ENCODE data around the gene KAT8.
"Not testable (repeated sequence)": the region's sequence is repeated elsewhere in the genome, so short reads cannot be mapped to it uniquely, and the experiment has no call there.

KAT8 gene

GRCh38 chr16:31138621-31139578, 21.4 kb downstream of the KAT8 start:
- Histone ChIP-seq H3K9me3 (replicated peaks; ENCODE audit: insufficient read depth, low read length) (no peaks in the 10 kb centered on the region), H3K27ac (ENCODE audit: low read length) (no peak overlapping the region), H3K4me2 (ENCODE audit: low read depth, low read length) (no peak overlapping the region), H3F3A (ENCODE audit: insufficient read depth, low read length) (no peaks in the 10 kb centered on the region), H2AFZ (ENCODE audit: low read length) (no peak overlapping the region), H3K27me3 (replicated peaks; ENCODE audit: insufficient read depth, low read length) (0 out of 2 replicates have a peak, but pooled peaks cover 8% of the 10 kb centered on the region), H3K79me2 (ENCODE audit: low read length) (no peaks in the 10 kb centered on the region), H3K9me2 (replicated peaks; ENCODE audit: insufficient read depth, low read length) (no peaks in the 10 kb centered on the region), H4K20me1 (ENCODE audit: insufficient read depth, low read length) (no peaks in the 10 kb centered on the region), H3K36me3 (replicated peaks; ENCODE audit: insufficient read depth, low read length) (no peaks in the 10 kb centered on the region), H3K4me3 (ENCODE audit: low read length) (no peak overlapping the region), H3K4me1 (ENCODE audit: low read length) (peaks cover 8% of the 10 kb centered on the region), H3K9ac (ENCODE audit: low read length) (no peak overlapping the region)
- TF ChIP-seq EZH2 (optimal IDR thresholded peaks at IDR 0.05; ENCODE audit: low read depth, low read length), result no peak
- no peak for TF ChIP-seq EZH2phosphoT487 (IDR thresholded peaks at IDR 0.05; ENCODE audit: low read length)
- TF ChIP-seq, protein P1, sequence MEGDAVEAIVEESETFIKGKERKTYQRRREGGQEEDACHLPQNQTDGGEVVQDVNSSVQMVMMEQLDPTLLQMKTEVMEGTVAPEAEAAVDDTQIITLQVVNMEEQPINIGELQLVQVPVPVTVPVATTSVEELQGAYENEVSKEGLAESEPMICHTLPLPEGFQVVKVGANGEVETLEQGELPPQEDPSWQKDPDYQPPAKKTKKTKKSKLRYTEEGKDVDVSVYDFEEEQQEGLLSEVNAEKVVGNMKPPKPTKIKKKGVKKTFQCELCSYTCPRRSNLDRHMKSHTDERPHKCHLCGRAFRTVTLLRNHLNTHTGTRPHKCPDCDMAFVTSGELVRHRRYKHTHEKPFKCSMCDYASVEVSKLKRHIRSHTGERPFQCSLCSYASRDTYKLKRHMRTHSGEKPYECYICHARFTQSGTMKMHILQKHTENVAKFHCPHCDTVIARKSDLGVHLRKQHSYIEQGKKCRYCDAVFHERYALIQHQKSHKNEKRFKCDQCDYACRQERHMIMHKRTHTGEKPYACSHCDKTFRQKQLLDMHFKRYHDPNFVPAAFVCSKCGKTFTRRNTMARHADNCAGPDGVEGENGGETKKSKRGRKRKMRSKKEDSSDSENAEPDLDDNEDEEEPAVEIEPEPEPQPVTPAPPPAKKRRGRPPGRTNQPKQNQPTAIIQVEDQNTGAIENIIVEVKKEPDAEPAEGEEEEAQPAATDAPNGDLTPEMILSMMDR (IDR thresholded peaks at IDR 0.05; ENCODE audit: low read length), result no peak
- DNase-seq, result no peak

GRCh38 chr16:31141071-31141469, 23.6 kb downstream of the KAT8 start:
- not testable (repeated sequence) for H3K9me3 ChIP-seq (replicated peaks; ENCODE audit: insufficient read depth, low read length); H3K36me3 ChIP-seq (replicated peaks; ENCODE audit: insufficient read depth, low read length); H3K4me2 ChIP-seq (ENCODE audit: low read depth, low read length); DNase-seq; H3F3A ChIP-seq (ENCODE audit: insufficient read depth, low read length); H3K27ac ChIP-seq (ENCODE audit: low read length); H3K9me2 ChIP-seq (replicated peaks; ENCODE audit: insufficient read depth, low read length); H3K4me3 ChIP-seq (ENCODE audit: low read length); H3K4me1 ChIP-seq (ENCODE audit: low read length); H4K20me1 ChIP-seq (ENCODE audit: insufficient read depth, low read length); H3K79me2 ChIP-seq (ENCODE audit: low read length); H3K9ac ChIP-seq (ENCODE audit: low read length)
- H2AFZ ChIP-seq (ENCODE audit: low read length), result 0 out of 2 replicates have a peak overlapping the region, but pooled peaks have one; percentile 80
- H3K27me3 ChIP-seq (replicated peaks; ENCODE audit: insufficient read depth, low read length), result peaks cover 21% of the 10 kb centered on the region

DNA sequence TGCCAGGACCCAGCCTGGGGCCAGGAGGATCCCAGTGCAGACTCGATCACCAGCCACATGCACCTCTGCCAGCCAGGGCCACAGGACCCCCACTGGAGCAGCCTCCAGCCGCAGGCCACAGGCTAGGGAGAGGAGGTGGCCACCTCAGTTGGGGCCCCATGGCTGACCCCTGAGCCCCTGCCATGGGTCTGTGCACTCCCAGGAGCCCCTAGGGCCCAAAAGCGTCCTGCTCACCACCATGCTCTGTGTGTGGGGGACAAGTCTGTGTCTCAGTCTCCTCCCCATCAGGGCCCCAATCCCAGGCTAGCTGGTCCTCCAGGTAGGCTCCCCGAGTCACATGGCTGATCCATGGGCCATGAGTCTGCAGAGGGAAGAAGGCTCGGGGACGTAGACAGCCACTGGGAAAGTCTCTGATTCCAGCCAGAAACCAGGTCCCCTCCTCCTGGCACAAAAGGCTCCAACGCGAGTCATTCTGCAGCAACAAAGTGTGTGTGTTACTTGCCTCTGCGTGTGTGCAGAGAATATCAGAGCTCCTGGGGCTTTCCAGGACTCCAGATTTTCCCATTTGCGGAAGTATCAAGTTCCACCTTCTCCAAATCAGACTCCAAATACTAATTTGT, 24.1 kb downstream of the KAT8 start:
- H3K9me3 ChIP-seq (replicated peaks; ENCODE audit: insufficient read depth, low read length), result no peaks in the 10 kb centered on the region
- H3K9ac ChIP-seq (ENCODE audit: low read length), result peak overlapping the region; percentile 10; the same call in 1 of the 2 replicates
- no peaks in the 10 kb centered on the region for H3K9me2 ChIP-seq (replicated peaks; ENCODE audit: insufficient read depth, low read length)
- H2AFZ ChIP-seq (ENCODE audit: low read length), result peak overlapping the region; percentile 80
- TF ChIP-seq EZH2phosphoT487 (IDR thresholded peaks at IDR 0.05; ENCODE audit: low read length), result no peak
- TF ChIP-seq, protein P1 (IDR thresholded peaks at IDR 0.05; ENCODE audit: low read length), result no peak
- no peak for TF ChIP-seq EZH2 (optimal IDR thresholded peaks at IDR 0.05; ENCODE audit: low read depth, low read length)
- peaks cover 26% of the 10 kb centered on the region for H3K27me3 ChIP-seq (replicated peaks; ENCODE audit: insufficient read depth, low read length)
- H3K36me3 ChIP-seq (replicated peaks; ENCODE audit: insufficient read depth, low read length), result no peaks in the 10 kb centered on the region
- no peaks in the 10 kb centered on the region for H3F3A ChIP-seq (ENCODE audit: insufficient read depth, low read length)
- H3K4me3 ChIP-seq (ENCODE audit: low read length), result peak overlapping the region; percentile 39
- peaks cover 8% of the 10 kb centered on the region for H3K4me1 ChIP-seq (ENCODE audit: low read length)
- DNase-seq, result no peak
- no peaks in the 10 kb centered on the region for H4K20me1 ChIP-seq (ENCODE audit: insufficient read depth, low read length)
- H3K27ac ChIP-seq (ENCODE audit: low read length), result no peak overlapping the region; the same call in 1 of the 2 replicates
- no peaks in the 10 kb centered on the region for H3K79me2 ChIP-seq (ENCODE audit: low read length)
- peak overlapping the region; percentile 83 for H3K4me2 ChIP-seq (ENCODE audit: low read depth, low read length)
